Loucy (cell line): Measurements from ENCODE around the gene PEDS1.

Experiments
- H2AFZ ChIP-seq: fragments of 200-600 bp; sonication (generic); 2 replicates; pipeline ENCODE4 v1.6.0; 2016; ENCODE audit warnings: antibody characterized with exemption, mild to moderate bottlenecking, low read length, moderate library complexity
- H3F3A ChIP-seq: fragments of 200-600 bp; 2 replicates; pipeline ENCODE4 v1.6.0; 2016; ENCODE audit warnings: antibody characterized with exemption, low read depth, mild to moderate bottlenecking
- H3K27me3 ChIP-seq: fragments of 200-600 bp; sonication (generic); 2 replicates; pipeline ENCODE4 v1.6.1; 2014; ENCODE audit warnings: low read length, mild to moderate bottlenecking; ENCODE audit not compliant: insufficient read depth, poor library complexity, severe bottlenecking
- H3K36me3 ChIP-seq: fragments of 200-600 bp; sonication (generic); 2 replicates; pipeline ENCODE4 v1.6.1; 2016; ENCODE audit warnings: low read length; ENCODE audit not compliant: insufficient read depth
- H3K4me1 ChIP-seq: fragments of 200-600 bp; sonication (generic); 2 replicates; pipeline ENCODE4 v1.5.1; 2014; ENCODE audit warnings: low read length, mild to moderate bottlenecking; ENCODE audit not compliant: insufficient read depth, poor library complexity, severe bottlenecking
- H3K4me2 ChIP-seq: fragments of 200-600 bp; sonication (generic); 2 replicates; pipeline ENCODE4 v1.6.0; 2014; ENCODE audit warnings: antibody characterized with exemption, low read length, low read depth, mild to moderate bottlenecking; ENCODE audit not compliant: poor library complexity, severe bottlenecking
- H3K4me3 ChIP-seq: fragments of 200-600 bp; sonication (generic); 2 replicates; pipeline ENCODE4 v1.5.1; 2014; ENCODE audit warnings: low read length, mild to moderate bottlenecking, mixed read lengths; ENCODE audit not compliant: poor library complexity, severe bottlenecking
- H3K79me2 ChIP-seq: fragments of 200-600 bp; sonication (generic); 2 replicates; pipeline ENCODE4 v1.6.1; 2014; ENCODE audit warnings: low read length; ENCODE audit not compliant: insufficient read depth
- H3K9ac ChIP-seq: fragments of 200-600 bp; sonication (generic); 2 replicates; pipeline ENCODE4 v1.6.0; 2014; ENCODE audit warnings: mild to moderate bottlenecking, low read depth, low read length, moderate library complexity; ENCODE audit not compliant: poor library complexity, severe bottlenecking
- H3K9me2 ChIP-seq: fragments of 200-600 bp; sonication (generic); replicated peaks from 2 replicates; pipeline ENCODE4 v1.6.1; 2016; ENCODE audit warnings: low read depth, low read length, mixed read lengths
- H3K9me3 ChIP-seq: fragments of 200-600 bp; sonication (generic); 2 replicates; pipeline ENCODE4 v1.6.1; 2014; ENCODE audit warnings: mild to moderate bottlenecking, antibody characterized with exemption, low read length, low read depth; ENCODE audit not compliant: insufficient read depth
- H4K20me1 ChIP-seq: fragments of 200-600 bp; sonication (generic); 2 replicates; pipeline ENCODE4 v1.6.0; 2014; ENCODE audit warnings: antibody characterized with exemption, low read length, mild to moderate bottlenecking; ENCODE audit not compliant: insufficient read depth, poor library complexity, severe bottlenecking
- CTCF ChIP-seq: fragments of 200-600 bp; sonication (generic); conservative IDR thresholded peaks from 2 replicates; pipeline ENCODE4 v1.5.1; 2014; ENCODE audit warnings: mild to moderate bottlenecking, antibody characterized with exemption, low read length
- EZH2phosphoT487 ChIP-seq: fragments of 200-600 bp; IDR thresholded peaks from 2 replicates; pipeline ENCODE4 v1.6.1; 2018; ENCODE audit warnings: antibody characterized with exemption, mild to moderate bottlenecking, moderate library complexity, borderline replicate concordance

PEDS1 gene

GRCh38 chr20:50192364-50193198 is 39.1 kb upstream of the PEDS1 start:
- Histone ChIP-seq H3K4me3 (peak overlapping the region; percentile 97), H3K36me3 (no peaks in the 10 kb centered on the region), H4K20me1 (peaks cover 13% of the 10 kb centered on the region), H3F3A (no peaks in the 10 kb centered on the region), H3K9ac (peak overlapping the region; percentile 95), H3K4me1 (peaks cover 15% of the 10 kb centered on the region), H3K9me2 (no peaks in the 10 kb centered on the region), H3K9me3 (no peaks in the 10 kb centered on the region), H3K79me2 (peaks cover 20% of the 10 kb centered on the region), H3K4me2 (peak overlapping the region; percentile 99), H2AFZ (no peak overlapping the region; the same call in 1 of the 2 replicates), H3K27me3 (no peaks in the 10 kb centered on the region)
- TF ChIP-seq EZH2phosphoT487 = no peak
- no peak for TF ChIP-seq CTCF

GRCh38 chr20:50191544-50192363 is 38.2 kb upstream of the PEDS1 start:
- Histone ChIP-seq H3K4me2 (peak overlapping the region; percentile 99), H3K4me3 (peak overlapping the region; percentile 97), H3K9ac (peak overlapping the region; percentile 95), H3K27me3 (no peaks in the 10 kb centered on the region), H3K9me2 (no peaks in the 10 kb centered on the region), H2AFZ (peak overlapping the region; percentile 89), H3F3A (no peaks in the 10 kb centered on the region), H3K36me3 (no peaks in the 10 kb centered on the region), H3K9me3 (no peaks in the 10 kb centered on the region), H3K4me1 (peaks cover 15% of the 10 kb centered on the region), H3K79me2 (peaks cover 20% of the 10 kb centered on the region), H4K20me1 (peaks cover 13% of the 10 kb centered on the region)
- TF ChIP-seq EZH2phosphoT487 (no peak), CTCF (peak; percentile 34; the same call in 1 of the 2 replicates)

GRCh38 chr20:50191065-50191543 is 37.6 kb upstream of the PEDS1 start:
- Histone ChIP-seq H3K4me3 (peak overlapping the region; percentile 97), H3K36me3 (no peaks in the 10 kb centered on the region), H3K27me3 (no peaks in the 10 kb centered on the region), H3K4me1 (peaks cover 15% of the 10 kb centered on the region), H4K20me1 (peaks cover 13% of the 10 kb centered on the region), H3K4me2 (peak overlapping the region; percentile 99), H2AFZ (peak overlapping the region; percentile 89; the same call in 1 of the 2 replicates), H3K9me2 (no peaks in the 10 kb centered on the region), H3K79me2 (peaks cover 20% of the 10 kb centered on the region), H3F3A (no peaks in the 10 kb centered on the region), H3K9me3 (no peaks in the 10 kb centered on the region), H3K9ac (peak overlapping the region; percentile 95)
- TF ChIP-seq EZH2phosphoT487 = no peak
- no peak for TF ChIP-seq CTCF
